Measurements from ENCODE around the gene C4BPB. TPM values are rescaled to one million over a fixed set of nuclear protein-coding genes. Genes with fewer than 3 reads are reported as not detected.

Gene C4BPB
- total and polyA plus RNA-seq, 2 of the 4 experiments (the other 2 are of a cell fraction), result not detected

- Histone ChIP-seq H3K4me2 (ENCODE audit: low read depth, low read length) (no peak overlapping the region), H3K9ac (ENCODE audit: low read depth, low read length) (no peak overlapping the region), H2AK9ac (replicated peaks; ENCODE audit: low read depth, low read length, poor library complexity) (no peak overlapping the region), H2BK5ac (ENCODE audit: low read depth, low read length, poor library complexity, severe bottlenecking) (no peak overlapping the region), H2AK5ac (ENCODE audit: low read depth, low read length) (no peak overlapping the region), H3K36me3 (ENCODE audit: control insufficient read depth, insufficient read depth, low read length) (no peaks in the 10 kb centered on the region), H2BK20ac (ENCODE audit: low read depth, low read length) (no peak overlapping the region), H4K5ac (ENCODE audit: low read depth, low read length) (no peak overlapping the region), H2BK15ac (ENCODE audit: low read depth, low read length) (no peak overlapping the region), H3K18ac (ENCODE audit: low read depth, low read length) (no peak overlapping the region), H3K23ac (ENCODE audit: low read depth, low read length) (no peak overlapping the region), H4K91ac (ENCODE audit: insufficient read depth, low read depth, low read length) (no peak overlapping the region), H4K8ac (ENCODE audit: low read depth in 2 of 2, low read length in 2 of 2) (no peak overlapping the region), H3K14ac (replicated peaks; ENCODE audit: low read depth, low read length) (no peak overlapping the region), H3K27me3 (ENCODE audit: control insufficient read depth, insufficient read depth, low read length) (peaks cover 2% of the 10 kb centered on the region), H3K4me3 (ENCODE audit: insufficient read depth, low read depth, low read length) (no peak overlapping the region), H3K56ac (ENCODE audit: extremely low read depth, insufficient read depth, low read length) (no peak overlapping the region), H4K20me1 (ENCODE audit: insufficient read depth, low read length) (no peaks in the 10 kb centered on the region), H3K9me1 (ENCODE audit: insufficient read depth, low read length) (no peaks in the 10 kb centered on the region; the same call in 1 of the 2 replicates), H2BK120ac (ENCODE audit: low read depth, low read length) (no peak overlapping the region), H3K4ac (ENCODE audit: low read depth, low read length) (no peak overlapping the region), H2AFZ (replicated peaks; ENCODE audit: low read length, poor library complexity) (no peak overlapping the region), H3K9me3 (ENCODE audit: control insufficient read depth, insufficient read depth, low read length) (no peaks in the 10 kb centered on the region), H3K4me1 (ENCODE audit: control insufficient read depth, insufficient read depth, low read length) (no peaks in the 10 kb centered on the region), H3K27ac (ENCODE audit: insufficient read depth, low read length) (no peak overlapping the region), H3K79me1 (ENCODE audit: low read depth in 1 of 2, low read length in 2 of 2) (no peaks in the 10 kb centered on the region)
- no TSS peak for BruUV-seq (replicated peaks)
- no CpG with 5 or more reads among the region's 3 CpGs for WGBS, 2 experiments (ENCODE audit: extremely low coverage in 2 of 2, insufficient read length in 1 of 2)
- intact Hi-C loops (cut with micrococcal nuclease) (no loop called here), in situ Hi-C loops (cut with MboI; ENCODE audit: low sequenced_read_pairs) (no loop called here), dilution Hi-C loops (cut with HindIII; ENCODE audit: low sequenced_read_pairs, unreplicated experiment) (no loop called here)
- ChIA-PET CTCF (interaction anchor here (0.8 kb wide), 1 partner anchor 13 kb away, joined by 3 read pairs; no protein-coding TSS in a partner anchor), POLR2A (ENCODE audit: unreplicated experiment) (no interaction called here)
- ATAC-seq (ENCODE audit: low read depth), result no peak
- TF ChIP-seq RCOR1 (IDR thresholded peaks at IDR 0.05; ENCODE audit: insufficient replicate concordance, low read length) (no peak), SMC3 (IDR thresholded peaks at IDR 0.05; ENCODE audit: low read depth, low read length) (no peak), FOS (IDR thresholded peaks at IDR 0.05; ENCODE audit: low read depth, low read length) (no peak), MXI1 (IDR thresholded peaks at IDR 0.05; ENCODE audit: borderline replicate concordance, low read depth, low read length) (no peak), CEBPB (IDR thresholded peaks at IDR 0.05; ENCODE audit: low read depth, low read length) (no peak), CHD1 (IDR thresholded peaks at IDR 0.05; ENCODE audit: low read depth, low read length) (no peak), CTCF (conservative IDR thresholded peaks at IDR 0.05; ENCODE audit: low read depth, low read length) (no peak), NFE2L2 (IDR thresholded peaks at IDR 0.05; ENCODE audit: low read depth, low read length) (no peak), RFX5 (IDR thresholded peaks at IDR 0.05; ENCODE audit: low read depth, low read length) (no peak), MAFK (IDR thresholded peaks at IDR 0.05; ENCODE audit: low read depth, low read length) (no peak)
- no peak for DNase-seq
These were observed 28.1 kb upstream of the C4BPB start for GRCh38 chr1:207060596-207060995.
